SK-N-SH (cell line): ENCODE data around the gene PDGFA. TPM values are rescaled to one million over a fixed set of nuclear protein-coding genes. Genes with fewer than 3 reads are reported as not detected.

ENCODE experiments used
- CTCF ChIA-PET: fragments of 300-600, 350-600 bp; formaldehyde crosslinking; extraction: SDS; loops from one replicate; lab custom pipeline; 2021; lab: Yijun Ruan, JAX
- POLR2A ChIA-PET: fragments of 350-600 bp; sonication (Branson Sonifier 250); formaldehyde crosslinking; extraction: SDS; loops from one replicate; lab custom pipeline; 2020; ENCODE audit warnings: antibody characterized with exemption, inconsistent platforms; lab: Yijun Ruan, JAX
- DNase-seq: peaks from one replicate; pipeline ENCODE4 v3.0.0; 2012
- H2AFZ ChIP-seq: fragments of 200-600 bp; sonication (generic); 2 replicates; pipeline ENCODE4 v1.8.1; 2016; ENCODE audit warnings: antibody characterized with exemption, mild to moderate bottlenecking, low read depth
- H3F3A ChIP-seq: fragments of 200-600 bp; sonication (generic); replicated peaks from 2 replicates; pipeline ENCODE3; 2016; ENCODE audit warnings: antibody characterized with exemption, mild to moderate bottlenecking; ENCODE audit not compliant: insufficient read depth
- H3K27ac ChIP-seq, 2 experiments: fragments of 200-500 bp in 1 of 2; fragments of 200-600 bp in 1 of 2; sonication (Bioruptor generic) in 1 of 2; sonication (generic), shearing (Covaris generic) in 1 of 2; 2 replicates each; pipeline versions ENCODE4 v1.5.1 to v1.6.1; 2014 to 2016; ENCODE audit warnings: low read depth in 2 of 2, inconsistent platforms in 1 of 2, low read length in 1 of 2, mild to moderate bottlenecking in 1 of 2, mixed read lengths in 1 of 2
- H3K27me3 ChIP-seq: fragments of 200-600 bp; sonication (generic), shearing (Covaris generic); 2 replicates; pipeline ENCODE4 v1.6.1; 2016; ENCODE audit warnings: mixed run types; ENCODE audit not compliant: insufficient read depth
- H3K36me3 ChIP-seq, 2 experiments: fragments of 200-500 bp in 1 of 2; fragments of 200-600 bp in 1 of 2; sonication (Bioruptor generic) in 1 of 2; sonication (generic) in 1 of 2; replicated peaks in 1 of 2; 2 replicates each; pipeline versions ENCODE3 to v1.5.1; 2014 to 2016; ENCODE audit warnings: low read length in 1 of 2, mild to moderate bottlenecking in 1 of 2; ENCODE audit not compliant: insufficient read depth in 2 of 2, control insufficient read depth in 1 of 2
- H3K4me1 ChIP-seq, 2 experiments: fragments of 200-500 bp in 1 of 2; fragments of 200-600 bp in 1 of 2; sonication (Bioruptor generic) in 1 of 2; sonication (generic), shearing (Covaris generic) in 1 of 2; 2 replicates each; pipeline versions ENCODE4 v1.5.1 to v1.6.1; 2014 to 2016; ENCODE audit warnings: low read depth in 1 of 2, low read length in 1 of 2, mixed run types in 1 of 2; ENCODE audit not compliant: insufficient read depth in 2 of 2, control insufficient read depth in 1 of 2
- H3K4me2 ChIP-seq: fragments of 200-600 bp; sonication (generic), shearing (Covaris generic); 2 replicates; pipeline ENCODE4 v1.6.1; 2017; ENCODE audit warnings: mixed run types
- H3K4me3 ChIP-seq, 2 experiments: fragments of 200-500 bp in 1 of 2; fragments of 200-600 bp in 1 of 2; sonication (Bioruptor generic) in 1 of 2; sonication (generic), shearing (Covaris generic) in 1 of 2; 2 replicates each; pipeline versions ENCODE4 v1.5.1 to v1.8.1; 2014 to 2016; ENCODE audit warnings: low read depth in 2 of 2, inconsistent platforms in 1 of 2, low read length in 1 of 2, mild to moderate bottlenecking in 1 of 2, mixed read lengths in 1 of 2, moderate library complexity in 1 of 2
- H3K79me2 ChIP-seq: fragments of 200-600 bp; sonication (generic); 2 replicates; pipeline ENCODE4 v1.8.1; 2017; ENCODE audit warnings: mild to moderate bottlenecking; ENCODE audit not compliant: insufficient read depth
- H3K9ac ChIP-seq: fragments of 200-600 bp; sonication (generic); 2 replicates; pipeline ENCODE4 v1.6.1; 2017; ENCODE audit warnings: mixed run types
- H3K9me2 ChIP-seq: fragments of 200-600 bp; sonication (generic); 2 replicates; pipeline ENCODE4 v1.6.1; 2017; ENCODE audit warnings: mixed run types
- H3K9me3 ChIP-seq: fragments of 200-600 bp; sonication (generic); 2 replicates; pipeline ENCODE4 v1.6.1; 2017; ENCODE audit warnings: mixed run types, mild to moderate bottlenecking, moderate library complexity
- H4K20me1 ChIP-seq: fragments of 200-600 bp; sonication (generic); 2 replicates; pipeline ENCODE4 v1.6.1; 2017; ENCODE audit warnings: mild to moderate bottlenecking, mixed run types; ENCODE audit not compliant: insufficient read depth
- CTCF ChIP-seq: fragments of 200-600 bp; sonication (generic); IDR thresholded peaks from 2 replicates; pipeline ENCODE4 v1.6.1; 2017; ENCODE audit warnings: antibody characterized with exemption, mild to moderate bottlenecking, moderate library complexity
- ELF1 ChIP-seq: IDR thresholded peaks from 2 replicates; pipeline ENCODE4 v1.4.0; 2012
- FOXM1 ChIP-seq: IDR thresholded peaks from 2 replicates; pipeline ENCODE4 v1.4.0; 2012; ENCODE audit warnings: low read depth, mild to moderate bottlenecking
- GABPA ChIP-seq: IDR thresholded peaks from 2 replicates; pipeline ENCODE4 v1.4.0; 2012; ENCODE audit warnings: low read depth, mild to moderate bottlenecking
- GATA2 ChIP-seq: sonication (generic); formaldehyde crosslinking; IDR thresholded peaks from 2 replicates; pipeline ENCODE4 v1.5.0; 2020; ENCODE audit warnings: mild to moderate bottlenecking, missing genetic modification reagents
- IRF3 ChIP-seq: fragments of 150-350 bp; IDR thresholded peaks from 2 replicates; pipeline ENCODE4 v1.6.1; 2016; ENCODE audit warnings: mild to moderate bottlenecking, low read depth, low read length
- MXI1 ChIP-seq: IDR thresholded peaks from 2 replicates; pipeline ENCODE4 v1.6.1; 2012; ENCODE audit warnings: mild to moderate bottlenecking, low read depth, low read length, improper control_type of control experiment
- NFIC ChIP-seq: IDR thresholded peaks from 2 replicates; pipeline ENCODE4 v1.4.0; 2012; ENCODE audit warnings: borderline replicate concordance
- SIN3A ChIP-seq: IDR thresholded peaks from 2 replicates; pipeline ENCODE4 v1.6.1; 2012; ENCODE audit warnings: low read depth, mild to moderate bottlenecking, low read length, moderate library complexity, borderline replicate concordance
- SMC3 ChIP-seq: IDR thresholded peaks from 2 replicates; pipeline ENCODE4 v1.6.1; 2012; ENCODE audit warnings: low read depth, low read length, improper control_type of control experiment
- TEAD4 ChIP-seq: IDR thresholded peaks from 2 replicates; pipeline ENCODE4 v1.4.0; 2012; ENCODE audit warnings: mild to moderate bottlenecking, borderline replicate concordance; ENCODE audit not compliant: insufficient read depth
- USF1 ChIP-seq: IDR thresholded peaks from 2 replicates; pipeline ENCODE4 v1.4.0; 2012; ENCODE audit warnings: low read depth, borderline replicate concordance
- ZBTB33 ChIP-seq: IDR thresholded peaks from 2 replicates; pipeline ENCODE4 v1.4.0; 2012; ENCODE audit warnings: low read depth, borderline replicate concordance
- WGBS: methylation state at CpG from one replicate; pipeline ENCODE4 v1.1.6; 2017; ENCODE audit warnings: low lambda C conversion rate; 5-methylcytosine and 5-hydroxymethylcytosine counted together
- polyA plus RNA-seq, 3 experiments: library from polyadenylated mRNA; depleted of rRNA; stranded (reverse); fragments of >200 nt; gene quantifications; 2 replicates each; pipeline ENCODE4 v1.2.3, GENCODE V29; 2012
- TF ChIP-seq, protein P1 (sequence below): fragments of 150-350 bp; IDR thresholded peaks from 2 replicates; pipeline ENCODE4 v1.6.1; 2017; ENCODE audit warnings: antibody characterized with exemption, low read length, low read depth, borderline replicate concordance

PDGFA gene
- polyA plus RNA-seq, 1 of the 3 experiments (the other 2 are of a cell fraction): 18.9 TPM

DNA sequence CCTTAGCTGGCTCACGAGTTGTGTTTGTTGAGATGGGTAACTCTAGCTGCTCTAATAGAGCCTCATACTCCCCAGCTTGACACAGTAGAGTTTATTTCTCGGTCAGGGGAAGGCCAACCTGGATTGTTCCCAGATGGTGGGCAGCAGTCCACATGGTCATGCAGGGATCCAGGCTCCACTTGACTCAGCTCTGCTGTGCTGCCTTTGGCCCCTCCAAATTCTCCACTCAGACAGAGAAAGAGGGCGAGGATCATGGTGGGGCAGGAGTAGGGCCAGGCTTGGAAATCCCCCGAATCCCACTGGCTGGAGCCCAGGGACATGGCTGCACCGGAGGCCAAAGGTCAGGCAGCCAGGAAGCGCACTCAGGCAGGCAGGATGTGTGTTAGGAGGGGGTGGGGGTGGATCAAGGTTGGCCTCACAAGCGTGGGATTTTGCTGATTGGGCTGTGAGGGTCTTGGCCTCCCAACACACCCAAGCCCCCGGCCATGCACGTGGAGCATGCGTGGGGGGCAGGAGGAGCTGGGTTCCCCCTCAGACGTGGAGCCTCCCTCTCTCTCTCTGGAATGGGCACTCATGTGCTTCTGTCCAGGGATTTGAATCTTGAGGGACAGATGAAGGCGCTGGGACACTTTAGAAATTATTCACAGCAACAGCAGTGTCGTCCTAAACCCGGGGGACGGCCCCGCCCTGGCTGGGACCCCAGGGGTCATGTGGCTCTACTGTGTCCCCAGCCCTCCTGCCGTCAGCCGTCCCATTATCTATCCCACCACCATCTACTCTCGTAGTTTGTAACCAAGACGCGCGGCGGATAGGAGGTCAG is 44.8 kb downstream of the PDGFA start:
- ChIA-PET POLR2A (no interaction called here), CTCF (no interaction called here)
- Histone ChIP-seq H3K9me3 (0 out of 2 replicates have a peak, but pooled peaks cover 4% of the 10 kb centered on the region), H3K27ac (no peak overlapping the region), H3F3A (peaks cover under 1% of the 10 kb centered on the region), H3K4me3 (no peak overlapping the region), H2AFZ (no peak overlapping the region), H3K9me2 (no peaks in the 10 kb centered on the region), H3K79me2 (no peaks in the 10 kb centered on the region), H3K4me1 (peaks cover 4 to 10% of the 10 kb centered on the region in 2 experiments; a peak in 2 of 4 replicates), H3K9ac (no peak overlapping the region), H3K4me2 (no peak overlapping the region), H4K20me1 (no peaks in the 10 kb centered on the region), H3K36me3 (no peaks in the 10 kb centered on the region), H3K27me3 (no peaks in the 10 kb centered on the region)
- no peak for DNase-seq
- TF ChIP-seq IRF3 (no peak), GATA2 (CRISPR knock-in tag) (no peak), FOXM1 (no peak), SMC3 (no peak), MXI1 (no peak), ZBTB33 (no peak), SIN3A (no peak), USF1 (no peak), CTCF (no peak), GABPA (no peak), NFIC (no peak), ELF1 (no peak), TEAD4 (no peak)
- TF ChIP-seq, protein P1, sequence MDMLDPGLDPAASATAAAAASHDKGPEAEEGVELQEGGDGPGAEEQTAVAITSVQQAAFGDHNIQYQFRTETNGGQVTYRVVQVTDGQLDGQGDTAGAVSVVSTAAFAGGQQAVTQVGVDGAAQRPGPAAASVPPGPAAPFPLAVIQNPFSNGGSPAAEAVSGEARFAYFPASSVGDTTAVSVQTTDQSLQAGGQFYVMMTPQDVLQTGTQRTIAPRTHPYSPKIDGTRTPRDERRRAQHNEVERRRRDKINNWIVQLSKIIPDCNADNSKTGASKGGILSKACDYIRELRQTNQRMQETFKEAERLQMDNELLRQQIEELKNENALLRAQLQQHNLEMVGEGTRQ: no peak
- 75% methylated on average over 18 of the region's 23 CpGs for WGBS
